Naive B cell (primary cell): ENCODE measurements around the gene ATP1B1. TPM values are rescaled to one million over a fixed set of nuclear protein-coding genes. Genes with fewer than 3 reads are reported as not detected.
A peak's percentile ranks its signal among the peaks of the same experiment; 100 is the strongest.
"Not testable (repeated sequence)": the region's sequence is repeated elsewhere in the genome, so short reads cannot be mapped to it uniquely, and the experiment has no call there.

Experiments used
- ATAC-seq, 2 donors: fragments of 150-1000 bp; cut with Tn5 transposase; 2 replicates each; pipeline ENCODE4 v1.10.0; 2021; ENCODE audit warnings: low read depth in 2 of 2, mild to moderate bottlenecking in 2 of 2, moderate library complexity in 2 of 2
- DNase-seq: peaks from one replicate; pipeline ENCODE4 v3.0.0; 2022
- H3K27ac Mint-ChIP-seq, 6 donors: one replicate each; pipeline ENCODE4 v1.8.0; 2020 to 2022; ENCODE audit warnings: mild to moderate bottlenecking in 6 of 6, mixed read lengths in 6 of 6, moderate library complexity in 5 of 6, inconsistent platforms in 2 of 6
- H3K27me3 Mint-ChIP-seq, 3 donors: one replicate each; pipeline ENCODE4 v1.8.0; 2021 to 2022; ENCODE audit warnings: mixed read lengths in 3 of 3, mild to moderate bottlenecking in 1 of 3
- H3K36me3 Mint-ChIP-seq, 2 donors: one replicate each; pipeline ENCODE4 v1.8.0; 2020 to 2022; ENCODE audit warnings: mixed read lengths in 2 of 2, inconsistent platforms in 1 of 2, mild to moderate bottlenecking in 1 of 2
- H3K4me1 Mint-ChIP-seq, 3 donors: one replicate each; pipeline ENCODE4 v1.8.0; 2020 to 2022; ENCODE audit warnings: mixed read lengths in 3 of 3, inconsistent platforms in 1 of 3, mild to moderate bottlenecking in 1 of 3, moderate library complexity in 1 of 3
- H3K4me3 Mint-ChIP-seq, 8 donors: one replicate each; pipeline ENCODE4 v1.8.0; 2020 to 2022; ENCODE audit warnings: mild to moderate bottlenecking in 8 of 8, mixed read lengths in 8 of 8, moderate library complexity in 8 of 8, inconsistent platforms in 2 of 8
- H3K9me3 Mint-ChIP-seq, 7 donors: one replicate each; pipeline ENCODE4 v1.8.0; 2020 to 2022; ENCODE audit warnings: mixed read lengths in 7 of 7, mild to moderate bottlenecking in 5 of 7, inconsistent platforms in 2 of 7, moderate library complexity in 1 of 7
- polyA plus RNA-seq, 6 donors: library from polyadenylated mRNA; unstranded; fragments of 300-500 nt; fragmentation: Illumina TruSeq; gene quantifications; one replicate each; pipeline ENCODE4 v1.2.3, GENCODE V29; 2021; ENCODE audit warnings: low read depth in 6 of 6

ATP1B1 gene
- polyA plus RNA-seq, 6 donors from 2014 or later, result not detected

DNA sequence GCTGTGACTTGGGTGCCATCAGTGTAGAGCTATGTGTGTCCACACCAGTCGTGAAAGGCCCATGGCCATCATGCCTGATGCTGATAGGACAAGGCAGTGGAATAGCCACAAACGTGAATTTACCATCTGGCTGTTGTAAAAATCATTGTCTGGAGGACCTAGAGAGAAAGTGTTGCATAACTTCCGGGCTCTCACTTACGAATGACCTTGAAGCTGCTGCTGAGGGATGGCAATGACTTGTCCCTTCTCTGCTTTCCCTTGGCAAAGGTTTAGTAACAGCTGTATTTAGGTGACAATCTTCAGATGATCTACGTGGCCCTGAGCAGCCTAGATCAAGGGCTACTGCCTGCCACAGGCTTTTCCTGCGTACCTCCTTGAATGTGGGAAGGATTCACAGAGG is 5.8 kb downstream of the ATP1B1 start:
- Mint-ChIP-seq H3K4me1 (peaks cover 1 to 14% (median 2%) of the 10 kb centered on the region in 3 donors), H3K27me3 (peaks cover 28 to 38% (median 34%) of the 10 kb centered on the region in 3 donors), H3K27ac (no peak overlapping the region), H3K9me3 (no peaks in the 10 kb centered on the region), H3K36me3 (no peaks in the 10 kb centered on the region), H3K4me3 (no peak overlapping the region)
- DNase-seq, result no peak
- no peak for ATAC-seq

DNA sequence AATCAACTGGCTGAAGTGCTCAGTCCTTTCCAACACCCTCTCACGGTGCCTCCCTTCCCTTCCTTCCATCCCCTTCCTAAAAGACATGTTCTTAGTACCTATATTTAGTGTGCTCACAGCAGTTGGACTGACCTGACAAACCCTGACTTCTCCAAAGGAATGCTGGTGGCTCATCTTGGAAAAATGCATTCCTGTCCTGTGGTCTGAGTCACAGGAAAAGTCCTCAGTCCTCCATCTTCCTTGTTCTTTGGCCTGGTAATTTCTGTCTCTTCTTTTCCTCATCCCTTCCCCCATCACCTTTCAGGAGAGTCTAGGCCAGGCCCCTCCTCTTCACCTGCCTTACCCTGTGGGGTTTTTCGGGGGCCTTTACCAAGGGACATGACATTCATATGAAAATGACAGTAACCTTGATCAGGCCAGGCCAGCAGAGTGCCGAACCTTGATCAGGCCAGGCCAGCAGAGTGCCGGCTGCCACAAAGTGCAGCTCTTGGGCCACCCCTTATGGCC is 7.2 kb downstream of the ATP1B1 start:
- H3K27ac Mint-ChIP-seq, result no peak overlapping the region
- no peaks in the 10 kb centered on the region for H3K9me3 Mint-ChIP-seq
- no peak for DNase-seq

GRCh38 chr1:169115891-169116585 is 9.5 kb downstream of the ATP1B1 start:
- Mint-ChIP-seq H3K4me1 (peaks cover 0 to 3% (median 0%) of the 10 kb centered on the region in 3 donors), H3K4me3 (peak overlapping the region in 1 of 8 donors; percentile 10), H3K27me3 (peaks cover 0 to 16% (median 4%) of the 10 kb centered on the region in 3 donors), H3K9me3 (no peaks in the 10 kb centered on the region), H3K36me3 (no peaks in the 10 kb centered on the region), H3K27ac (no peak overlapping the region)
- DNase-seq (no peak), ATAC-seq (peak in 1 of 2 donors; percentile 20)

More for the DNA sequence above, 7.2 kb downstream of the ATP1B1 start:
- H3K4me1 Mint-ChIP-seq, result peaks cover 0 to 3% (median 0%) of the 10 kb centered on the region in 3 donors
- H3K4me3 Mint-ChIP-seq, result no peak overlapping the region
- H3K36me3 Mint-ChIP-seq, result no peaks in the 10 kb centered on the region
- ATAC-seq, result no peak
- peaks cover 16 to 26% (median 21%) of the 10 kb centered on the region in 3 donors for H3K27me3 Mint-ChIP-seq

DNA sequence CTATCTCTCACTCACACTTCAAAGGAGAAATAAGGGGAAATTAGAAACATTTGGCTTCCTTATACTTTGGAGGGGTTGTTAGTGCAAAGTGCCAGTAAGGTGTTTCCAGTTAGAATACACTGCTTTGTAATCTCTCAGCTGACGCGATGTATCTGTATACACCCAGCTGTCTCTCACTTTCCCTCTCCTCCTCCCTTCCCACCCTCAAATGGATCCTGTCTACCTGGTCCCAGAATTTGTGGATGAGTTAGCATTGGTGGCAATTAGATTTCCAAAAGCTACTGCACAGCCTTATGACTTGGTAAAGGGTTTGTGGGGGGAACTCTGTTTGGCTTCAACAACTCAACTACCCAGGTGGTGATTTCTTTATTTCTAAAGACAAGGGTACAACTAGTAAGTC is 10.5 kb downstream of the ATP1B1 start:
- H3K27me3 Mint-ChIP-seq, result peaks cover 0 to 15% (median 4%) of the 10 kb centered on the region in 3 donors
- no peak overlapping the region for H3K27ac Mint-ChIP-seq
- H3K9me3 Mint-ChIP-seq, result no peaks in the 10 kb centered on the region
- peaks cover 0 to 3% (median 0%) of the 10 kb centered on the region in 3 donors for H3K4me1 Mint-ChIP-seq
- H3K4me3 Mint-ChIP-seq, result no peak overlapping the region
- ATAC-seq (no peak), DNase-seq (no peak)
- H3K36me3 Mint-ChIP-seq, result no peaks in the 10 kb centered on the region

DNA sequence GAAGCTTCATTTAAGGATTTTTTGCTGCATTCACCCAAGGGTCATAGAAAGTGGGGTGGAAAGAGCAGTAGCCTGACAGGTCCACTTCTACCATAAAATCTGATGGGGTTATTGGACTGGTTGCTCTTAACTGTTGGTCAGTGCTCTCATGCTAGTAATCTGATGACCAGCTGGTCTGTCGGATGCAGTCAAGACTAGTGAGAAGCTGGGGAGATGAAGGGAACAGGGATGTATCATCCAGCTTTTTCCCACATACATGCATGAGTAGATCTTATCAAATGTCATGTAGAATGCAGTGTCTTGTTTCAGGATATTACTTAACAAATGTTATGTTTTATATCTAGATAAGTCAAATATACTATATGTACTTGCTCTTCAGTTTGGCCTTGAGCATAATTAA is 11.1 kb downstream of the ATP1B1 start:
- Mint-ChIP-seq H3K4me1 (peaks cover 0 to 3% (median 0%) of the 10 kb centered on the region in 3 donors), H3K27me3 (peaks cover 0 to 10% (median 7%) of the 10 kb centered on the region in 3 donors), H3K9me3 (no peaks in the 10 kb centered on the region), H3K27ac (no peak overlapping the region), H3K36me3 (no peaks in the 10 kb centered on the region), H3K4me3 (no peak overlapping the region)
- ATAC-seq (no peak), DNase-seq (no peak)

GRCh38 chr1:169118227-169118626 is 11.7 kb downstream of the ATP1B1 start:
- no peak for DNase-seq
- Mint-ChIP-seq H3K36me3 (no peaks in the 10 kb centered on the region), H3K4me3 (no peak overlapping the region), H3K27ac (no peak overlapping the region), H3K9me3 (no peaks in the 10 kb centered on the region), H3K27me3 (peaks cover 0 to 7% (median 7%) of the 10 kb centered on the region in 3 donors), H3K4me1 (peaks cover 0 to 3% (median 0%) of the 10 kb centered on the region in 3 donors)
- ATAC-seq, result no peak

DNA sequence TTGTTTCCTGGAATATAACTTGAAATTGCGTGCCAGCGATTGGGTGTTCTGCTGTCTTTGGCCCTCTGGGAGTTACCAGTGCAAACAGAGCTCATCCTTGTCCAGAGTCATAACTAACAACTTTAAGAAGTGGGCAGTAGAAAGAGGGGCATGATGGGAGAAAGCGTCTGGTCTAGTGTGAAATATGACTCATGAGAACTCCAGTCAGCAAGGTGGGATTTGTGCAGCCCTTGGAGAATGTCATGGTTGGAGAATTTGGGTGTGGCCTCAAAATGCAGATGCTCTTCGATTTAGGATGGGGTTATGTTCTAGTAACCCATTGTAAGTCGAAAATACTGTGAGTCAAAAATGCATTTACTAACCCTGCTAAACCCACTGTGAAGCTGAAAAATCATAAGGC is 12.9 kb downstream of the ATP1B1 start:
- Mint-ChIP-seq H3K9me3 (no peaks in the 10 kb centered on the region), H3K36me3 (no peaks in the 10 kb centered on the region), H3K27ac (no peak overlapping the region), H3K27me3 (peaks cover 0 to 7% (median 7%) of the 10 kb centered on the region in 3 donors), H3K4me1 (peaks cover 0 to 3% (median 0%) of the 10 kb centered on the region in 3 donors), H3K4me3 (no peak overlapping the region)
- DNase-seq, result no peak
- ATAC-seq, result no peak

DNA sequence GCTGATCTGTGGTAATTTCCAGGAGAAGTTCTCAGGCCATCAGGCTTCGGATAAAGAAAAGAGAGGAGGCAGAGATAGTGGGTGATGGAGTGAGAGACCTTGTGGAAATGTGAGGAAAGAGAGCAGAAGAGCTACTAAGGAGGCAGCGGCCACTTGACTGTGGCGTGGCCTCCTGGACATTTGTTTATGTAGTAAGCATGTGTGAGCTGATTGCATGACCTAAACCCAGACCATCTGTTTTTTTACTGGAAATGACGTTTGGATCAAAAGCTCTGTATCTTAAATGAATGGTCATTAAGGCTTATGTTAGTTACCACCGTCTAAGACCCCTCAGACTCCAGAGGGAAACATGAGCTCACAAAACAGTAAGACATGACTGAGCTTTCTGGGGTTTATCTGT is 13.6 kb downstream of the ATP1B1 start:
- DNase-seq (no peak), ATAC-seq (no peak)
- Mint-ChIP-seq H3K36me3 (no peaks in the 10 kb centered on the region), H3K4me1 (peaks cover 0 to 3% (median 0%) of the 10 kb centered on the region in 3 donors), H3K4me3 (no peak overlapping the region), H3K27ac (no peak overlapping the region), H3K27me3 (peaks cover 0 to 10% (median 7%) of the 10 kb centered on the region in 3 donors), H3K9me3 (no peaks in the 10 kb centered on the region)

DNA sequence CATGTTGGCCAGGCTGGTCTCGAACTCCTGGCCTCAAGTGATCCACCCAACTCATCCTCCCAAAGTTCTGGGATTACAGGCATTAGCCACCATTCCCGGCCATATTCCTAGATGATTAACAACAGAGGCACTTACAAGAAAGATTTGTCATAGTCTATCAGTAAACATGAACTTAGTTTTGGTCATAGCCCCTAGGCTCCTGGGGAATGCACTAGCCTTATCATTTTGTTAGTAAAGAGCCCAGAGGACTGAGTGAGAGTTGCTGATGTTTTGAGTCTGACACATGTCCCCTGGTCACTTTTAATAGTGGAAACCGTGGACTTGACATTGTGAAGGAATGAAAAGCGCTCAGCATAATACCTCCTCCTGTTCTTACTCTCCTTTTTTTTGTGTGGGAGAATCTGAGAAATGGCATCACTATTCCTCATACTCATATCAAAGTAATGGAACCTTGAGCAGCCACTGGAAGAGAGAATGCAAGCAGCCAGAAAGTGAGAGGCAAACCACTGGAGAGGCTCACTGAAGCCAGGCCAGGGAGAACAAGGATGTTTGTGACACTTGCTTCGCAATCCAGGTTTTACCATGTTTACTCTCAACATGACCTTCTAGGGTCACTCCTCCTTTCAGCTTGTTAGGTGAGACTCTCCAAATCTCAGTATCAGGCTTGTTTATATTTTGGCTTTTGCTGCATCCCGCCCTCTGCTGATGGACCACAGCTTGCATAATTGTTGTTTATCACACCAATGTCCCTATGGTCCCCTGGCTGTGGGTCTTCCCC is 14.8 kb downstream of the ATP1B1 start:
- H3K27ac Mint-ChIP-seq, result peak overlapping the region in 2 of 6 donors; percentile 22 to 41
- H3K9me3 Mint-ChIP-seq, result no peaks in the 10 kb centered on the region
- H3K4me3 Mint-ChIP-seq, result no peak overlapping the region
- ATAC-seq (no peak), DNase-seq (no peak)
- H3K36me3 Mint-ChIP-seq, result no peaks in the 10 kb centered on the region
- peaks cover 0 to 10% (median 7%) of the 10 kb centered on the region in 3 donors for H3K27me3 Mint-ChIP-seq
- peaks cover 0 to under 1% (median 0%) of the 10 kb centered on the region in 3 donors for H3K4me1 Mint-ChIP-seq

- H3K27ac Mint-ChIP-seq, result no peak overlapping the region
- H3K27me3 Mint-ChIP-seq, result peaks cover 0 to 7% (median 7%) of the 10 kb centered on the region in 3 donors
- no peaks in the 10 kb centered on the region for H3K9me3 Mint-ChIP-seq
- no peak for ATAC-seq
- no peaks in the 10 kb centered on the region for H3K4me1 Mint-ChIP-seq
- no peak for DNase-seq
- no peaks in the 10 kb centered on the region for H3K36me3 Mint-ChIP-seq
- H3K4me3 Mint-ChIP-seq, result no peak overlapping the region
These were observed 16.5 kb downstream of the ATP1B1 start for GRCh38 chr1:169122976-169123375.

GRCh38 chr1:169124459-169124858 is 18.0 kb downstream of the ATP1B1 start:
- Mint-ChIP-seq H3K9me3 (no peaks in the 10 kb centered on the region), H3K4me3 (no peak overlapping the region), H3K27ac (no peak overlapping the region), H3K4me1 (no peaks in the 10 kb centered on the region), H3K27me3 (peaks cover 0 to 7% (median 7%) of the 10 kb centered on the region in 3 donors), H3K36me3 (no peaks in the 10 kb centered on the region)
- ATAC-seq (no peak), DNase-seq (no peak)

DNA sequence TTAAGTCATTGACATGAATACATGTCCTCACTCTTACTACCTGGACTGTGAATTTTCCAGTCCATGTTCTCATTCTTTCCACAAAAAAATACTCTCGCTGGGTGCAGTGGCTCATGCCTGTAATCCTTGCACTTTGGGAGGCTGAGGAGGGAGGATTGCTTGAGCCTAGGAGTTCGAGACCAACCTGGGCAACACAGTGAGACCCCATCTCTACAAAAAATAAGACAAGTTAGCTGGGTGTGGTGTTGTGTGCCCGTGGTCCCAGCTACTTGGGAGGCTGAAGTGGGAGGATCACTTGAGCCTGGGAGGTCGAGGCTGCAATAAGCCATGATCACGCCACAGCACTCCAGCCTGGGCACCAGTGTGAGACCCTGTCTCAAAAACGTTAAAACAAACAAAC is 19.1 kb downstream of the ATP1B1 start:
- H3K4me1 Mint-ChIP-seq, H3K4me3 Mint-ChIP-seq, H3K27me3 Mint-ChIP-seq, DNase-seq, H3K36me3 Mint-ChIP-seq, H3K9me3 Mint-ChIP-seq, H3K27ac Mint-ChIP-seq, ATAC-seq: not testable (repeated sequence)

DNA sequence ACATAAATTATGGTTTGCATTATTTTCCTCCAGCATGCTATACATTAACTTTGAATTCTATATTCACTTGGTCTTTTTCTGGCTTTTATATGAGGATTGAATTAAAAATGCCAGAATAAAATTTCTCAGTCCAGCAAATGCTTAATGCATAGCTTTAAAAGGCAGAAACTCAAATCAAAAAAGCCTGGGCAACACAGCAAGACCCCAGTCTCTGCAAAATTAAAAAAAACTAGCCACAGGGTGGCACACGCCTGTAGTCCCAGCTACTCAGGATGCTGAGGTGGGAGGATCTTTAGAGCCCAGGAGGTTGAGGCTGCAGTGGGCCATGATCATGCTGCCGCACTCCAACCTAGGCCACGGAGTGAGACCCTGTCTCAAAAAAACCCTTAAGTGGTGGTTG is 19.8 kb downstream of the ATP1B1 start:
- no peak for DNase-seq
- no peak overlapping the region for H3K27ac Mint-ChIP-seq
- peaks cover 0 to 7% (median 3%) of the 10 kb centered on the region in 3 donors for H3K27me3 Mint-ChIP-seq
- no peak for ATAC-seq
- no peaks in the 10 kb centered on the region for H3K36me3 Mint-ChIP-seq
- no peak overlapping the region for H3K4me3 Mint-ChIP-seq
- no peaks in the 10 kb centered on the region for H3K4me1 Mint-ChIP-seq
- no peaks in the 10 kb centered on the region for H3K9me3 Mint-ChIP-seq

GRCh38 chr1:169127305-169127704 is 20.8 kb downstream of the ATP1B1 start:
- H3K27ac Mint-ChIP-seq, result no peak overlapping the region
- H3K36me3 Mint-ChIP-seq, result no peaks in the 10 kb centered on the region
- DNase-seq, result no peak
- H3K4me3 Mint-ChIP-seq, result no peak overlapping the region
- no peaks in the 10 kb centered on the region for H3K9me3 Mint-ChIP-seq
- H3K4me1 Mint-ChIP-seq, result no peaks in the 10 kb centered on the region
- no peak for ATAC-seq
- H3K27me3 Mint-ChIP-seq, result peaks cover 0 to 3% (median 0%) of the 10 kb centered on the region in 3 donors
